Measurements from ENCODE around the gene LIN28A. TPM values are rescaled to one million over a fixed set of nuclear protein-coding genes. Genes with fewer than 3 reads are reported as not detected.
A peak's percentile ranks its signal among the peaks of the same experiment; 100 is the strongest.

LIN28A gene
- total RNA-seq, 1 experiment from 2014 or later = 0.15 TPM

DNA sequence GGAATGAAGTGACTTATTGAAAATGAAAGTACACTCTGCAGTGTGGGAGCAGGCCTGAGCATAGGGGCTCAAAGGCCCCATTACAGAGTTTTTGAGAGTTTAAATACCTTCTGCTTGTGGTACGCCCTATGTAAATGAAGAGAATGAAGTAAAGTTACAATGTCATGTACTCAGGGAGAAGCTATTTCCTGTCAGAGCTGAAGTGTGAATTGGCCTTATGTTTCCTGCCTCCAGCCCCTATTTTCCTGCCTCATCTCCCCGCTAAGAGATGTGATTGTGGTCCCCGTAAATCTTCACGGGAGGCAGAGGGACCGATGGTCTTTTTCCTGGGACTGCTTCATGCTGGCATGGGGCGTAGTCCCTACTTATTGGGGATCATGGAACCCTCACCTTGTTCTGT lies 35.5 kb upstream of the LIN28A start:
- intact Hi-C loops (cut with micrococcal nuclease; ENCODE audit: unreplicated experiment) = no loop called here
- no TSS peak for BruUV-seq (replicated peaks)
- no peaks in the 10 kb centered on the region for H3K27me3 ChIP-seq (replicated peaks; ENCODE audit: insufficient read depth, low read depth, low read length, poor library complexity)
- H3K4me1 ChIP-seq (ENCODE audit: insufficient read depth, low read length, poor library complexity, severe bottlenecking) = no peaks in the 10 kb centered on the region
- CTCF ChIA-PET = no interaction called here
- POLR2A ChIA-PET (ENCODE audit: low non-redundant PET) = no interaction called here
- H3K9me3 ChIP-seq (ENCODE audit: low read depth, low read length, poor library complexity, severe bottlenecking) = no peaks in the 10 kb centered on the region
- no peaks in the 10 kb centered on the region for H3K36me3 ChIP-seq (ENCODE audit: insufficient read depth, low read length, poor library complexity, severe bottlenecking)
- H3K4me3 ChIP-seq (ENCODE audit: low read depth, low read length, poor library complexity, severe bottlenecking) = no peak overlapping the region
- no peak overlapping the region for H3K27ac ChIP-seq (ENCODE audit: low read depth, low read length, poor library complexity, severe bottlenecking)
- no peak for DNase-seq (ENCODE audit: low spot score)
- TF ChIP-seq CTCF (conservative IDR thresholded peaks at IDR 0.05; ENCODE audit: low read depth, low read length) (no peak), EZH2 (IDR thresholded peaks at IDR 0.05; ENCODE audit: borderline replicate concordance, low read depth, low read length, poor library complexity, severe bottlenecking) (no peak)

- Histone ChIP-seq H3K36me3 (ENCODE audit: insufficient read depth, low read length, poor library complexity, severe bottlenecking) (no peaks in the 10 kb centered on the region), H3K4me1 (ENCODE audit: insufficient read depth, low read length, poor library complexity, severe bottlenecking) (no peaks in the 10 kb centered on the region), H3K9me3 (ENCODE audit: low read depth, low read length, poor library complexity, severe bottlenecking) (no peaks in the 10 kb centered on the region), H3K27ac (ENCODE audit: low read depth, low read length, poor library complexity, severe bottlenecking) (no peak overlapping the region), H3K27me3 (replicated peaks; ENCODE audit: insufficient read depth, low read depth, low read length, poor library complexity) (no peaks in the 10 kb centered on the region), H3K4me3 (ENCODE audit: low read depth, low read length, poor library complexity, severe bottlenecking) (no peak overlapping the region)
- ChIA-PET CTCF (no interaction called here), POLR2A (ENCODE audit: low non-redundant PET) (no interaction called here)
- TF ChIP-seq EZH2 (IDR thresholded peaks at IDR 0.05; ENCODE audit: borderline replicate concordance, low read depth, low read length, poor library complexity, severe bottlenecking) (no peak), CTCF (conservative IDR thresholded peaks at IDR 0.05; ENCODE audit: low read depth, low read length) (no peak)
- no TSS peak for BruUV-seq (replicated peaks)
- intact Hi-C loops (cut with micrococcal nuclease; ENCODE audit: unreplicated experiment) = no loop called here
- DNase-seq (ENCODE audit: low spot score) = no peak
Observed at GRCh38 chr1:26376050-26376449, 34.6 kb upstream of the LIN28A start.

GRCh38 chr1:26378088-26378878 lies 32.3 kb upstream of the LIN28A start:
- H3K27ac ChIP-seq (ENCODE audit: low read depth, low read length, poor library complexity, severe bottlenecking) = no peak overlapping the region
- intact Hi-C loops (cut with micrococcal nuclease; ENCODE audit: unreplicated experiment) = no loop called here
- no peaks in the 10 kb centered on the region for H3K27me3 ChIP-seq (replicated peaks; ENCODE audit: insufficient read depth, low read depth, low read length, poor library complexity)
- no TSS peak for BruUV-seq (replicated peaks)
- no peak overlapping the region for H3K4me3 ChIP-seq (ENCODE audit: low read depth, low read length, poor library complexity, severe bottlenecking)
- CTCF ChIA-PET = no interaction called here
- H3K36me3 ChIP-seq (ENCODE audit: insufficient read depth, low read length, poor library complexity, severe bottlenecking) = no peaks in the 10 kb centered on the region
- DNase-seq (ENCODE audit: low spot score) = peak; percentile 26
- TF ChIP-seq EZH2 (IDR thresholded peaks at IDR 0.05; ENCODE audit: borderline replicate concordance, low read depth, low read length, poor library complexity, severe bottlenecking) (no peak), CTCF (conservative IDR thresholded peaks at IDR 0.05; ENCODE audit: low read depth, low read length) (no peak)
- no peaks in the 10 kb centered on the region for H3K4me1 ChIP-seq (ENCODE audit: insufficient read depth, low read length, poor library complexity, severe bottlenecking)
- no peaks in the 10 kb centered on the region for H3K9me3 ChIP-seq (ENCODE audit: low read depth, low read length, poor library complexity, severe bottlenecking)
- POLR2A ChIA-PET (ENCODE audit: low non-redundant PET) = interaction anchor here (0.5 kb wide), 1 partner anchor 19 kb away, joined by 3 read pairs; no protein-coding TSS in a partner anchor
